Renal pelvis (tissue), 4 donors: ENCODE results near the gene PLPP6. TPM values are rescaled to one million over a fixed set of nuclear protein-coding genes. Genes with fewer than 3 reads are reported as not detected.

Experiments
- DNase-seq: peaks from one replicate; pipeline ENCODE4 v3.0.0-alpha.2; 2013
- polyA plus RNA-seq, 3 donors: library from polyadenylated mRNA; unstranded; fragments of 120-200 nt; gene quantifications; one replicate each; pipeline ENCODE4 v1.2.1, GENCODE V29; 2013; ENCODE audit not compliant: insufficient read length in 3 of 3

PLPP6 gene
- polyA plus RNA-seq, 3 donors, result 16.2 to 18.1 (median 17.3) TPM

DNA sequence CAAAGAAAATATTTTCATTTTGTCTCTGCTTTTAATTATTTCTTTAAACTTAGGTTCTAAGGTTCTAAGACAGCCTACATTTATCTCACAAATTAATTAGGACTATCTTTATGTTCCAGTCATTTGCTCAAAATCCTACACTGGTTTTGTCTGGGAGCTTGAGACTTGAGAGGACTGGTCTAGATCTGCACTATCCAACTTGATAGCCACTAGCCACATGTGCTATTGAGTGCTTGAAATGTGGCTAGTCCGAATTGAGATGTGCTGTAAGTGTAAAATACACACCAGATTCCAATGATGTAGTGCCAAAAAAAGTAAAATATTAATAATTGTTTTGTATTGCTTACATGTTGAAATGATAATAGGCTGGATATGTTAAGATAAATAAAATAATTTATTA is 24.5 kb downstream of the PLPP6 start:
- no peak for DNase-seq

DNA sequence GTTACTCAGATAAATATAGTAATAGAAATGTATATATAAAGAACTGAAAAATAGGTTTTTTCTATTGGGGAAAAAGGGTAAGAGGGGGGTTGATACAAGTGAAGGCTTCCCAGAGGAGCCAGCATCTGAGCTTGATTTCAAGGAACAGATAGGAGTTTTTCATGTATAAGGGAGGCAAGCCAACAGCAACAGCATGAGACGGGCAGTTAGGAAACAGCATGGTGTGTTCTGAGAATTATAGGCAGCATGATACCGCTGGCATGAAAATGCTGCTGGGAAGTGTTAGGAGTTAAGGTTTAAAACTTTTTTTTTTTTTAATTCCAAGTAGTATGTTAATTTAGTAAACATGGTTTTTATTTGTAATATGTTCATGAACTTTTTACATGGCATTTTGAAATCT is 26.9 kb downstream of the PLPP6 start:
- DNase-seq, result no peak

DNA sequence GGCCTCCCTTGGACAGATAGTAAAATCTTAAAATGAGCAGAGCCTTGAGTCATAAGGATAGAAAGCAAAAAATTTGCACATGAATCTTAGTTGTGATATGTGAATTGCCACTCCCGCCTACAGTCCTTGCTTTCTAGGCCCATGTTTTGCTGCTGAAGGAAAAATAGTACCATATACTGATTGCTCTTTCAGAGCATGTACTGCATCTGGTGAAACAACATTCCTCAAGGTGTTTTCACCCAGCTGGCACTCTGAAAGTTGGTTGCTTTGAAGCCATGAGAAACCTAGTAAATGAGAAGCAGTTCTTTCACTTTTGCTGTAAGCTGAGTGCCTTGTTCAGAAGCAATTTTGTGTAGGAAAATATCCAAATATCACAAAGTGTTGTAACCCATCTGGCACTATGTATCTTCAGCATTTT is 27.6 kb downstream of the PLPP6 start:
- DNase-seq, result no peak

DNA sequence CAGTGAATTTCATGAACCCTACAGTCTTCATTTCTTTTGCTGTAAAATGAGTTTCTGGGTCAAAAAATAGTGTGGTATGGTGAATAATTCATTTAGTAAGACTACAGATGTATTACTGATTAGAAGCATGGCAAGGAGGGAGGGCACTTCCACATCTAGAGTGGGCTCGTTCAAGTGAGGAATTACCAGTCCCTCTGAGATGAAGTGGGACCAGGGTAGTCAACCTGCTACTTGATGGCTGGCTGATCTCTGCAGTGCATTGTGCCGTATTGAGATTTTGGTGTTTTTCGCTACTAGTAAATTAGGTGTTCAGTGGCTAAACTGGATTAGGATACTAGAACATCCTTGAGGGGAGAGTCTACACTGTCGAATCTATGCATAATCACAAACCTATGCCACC is 28.1 kb downstream of the PLPP6 start:
- DNase-seq, result no peak

DNA sequence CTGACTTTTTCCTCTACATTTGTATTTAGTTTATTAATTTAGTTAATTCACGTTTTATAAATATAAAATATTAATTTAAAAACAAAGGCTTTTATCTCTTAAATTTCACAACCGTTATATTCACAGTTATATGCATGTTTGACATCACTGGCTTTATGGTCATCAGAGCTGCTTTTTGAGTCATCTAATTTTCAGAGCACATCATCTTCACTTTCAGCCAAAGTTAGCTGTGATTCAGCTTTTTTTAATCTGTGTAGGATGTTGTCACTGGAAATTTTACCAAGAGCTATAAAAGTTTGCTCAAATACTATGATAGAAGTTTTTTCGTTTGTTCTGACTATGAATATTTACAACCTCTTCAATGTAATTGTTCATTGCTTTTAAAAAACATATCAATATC is 29.7 kb downstream of the PLPP6 start:
- DNase-seq, result no peak

DNA sequence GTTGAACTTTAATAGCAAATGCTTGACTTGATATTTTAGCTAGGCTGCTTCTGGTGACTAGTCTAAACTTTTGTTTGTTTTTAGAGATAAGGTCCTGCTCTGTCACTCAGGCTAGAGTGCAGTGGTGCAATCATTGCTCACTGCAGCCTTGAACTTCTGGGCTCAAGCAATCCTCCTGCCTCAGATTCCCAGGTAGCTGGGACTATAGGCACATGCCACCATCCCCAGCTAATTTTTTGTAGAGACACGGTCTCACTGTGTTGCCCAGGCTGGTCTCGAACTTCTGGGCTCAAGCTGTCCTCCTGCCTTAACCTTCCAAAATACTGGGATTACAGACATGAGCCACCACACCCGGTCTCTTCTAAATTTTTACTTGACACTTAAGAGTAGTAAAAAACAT is 38.0 kb downstream of the PLPP6 start:
- no peak for DNase-seq

DNA sequence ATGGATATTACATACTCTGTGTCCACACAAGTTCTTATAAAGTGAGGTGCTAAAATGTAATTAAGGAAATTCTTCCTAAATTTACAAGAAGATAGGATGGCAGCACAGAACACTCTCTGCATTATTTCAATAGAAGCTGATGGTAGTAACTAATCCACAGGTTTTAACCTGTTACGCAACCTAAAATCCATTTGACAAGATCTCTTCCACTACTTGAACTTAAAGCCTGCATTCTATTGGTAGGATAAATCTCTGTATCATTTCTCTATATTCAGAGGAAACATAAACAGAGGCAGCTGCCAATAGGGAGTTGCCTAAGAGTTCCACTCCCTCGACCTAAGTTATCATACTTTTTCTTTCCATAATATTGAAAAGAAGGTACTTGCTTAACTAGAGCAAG is 38.8 kb downstream of the PLPP6 start:
- DNase-seq, result no peak

DNA sequence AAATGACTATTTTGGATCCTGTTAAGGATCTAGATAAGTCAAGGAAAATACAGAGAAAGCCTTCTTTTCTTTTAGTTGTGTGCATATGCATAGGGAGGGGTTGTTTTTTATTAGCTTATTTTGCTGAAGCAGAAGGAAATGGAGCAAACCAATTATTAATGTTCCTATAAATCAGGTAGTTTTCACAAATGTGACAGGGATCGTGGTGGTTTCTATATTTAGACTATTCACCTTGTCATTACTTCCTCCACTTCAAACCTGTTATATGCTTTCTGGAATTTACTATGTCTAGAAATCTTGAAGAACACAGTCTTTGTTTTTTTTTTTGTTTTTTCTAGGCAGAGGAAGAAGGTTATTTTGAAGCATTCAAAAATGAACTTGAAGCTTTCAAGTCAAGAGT is 39.4 kb downstream of the PLPP6 start:
- DNase-seq, result no peak

DNA sequence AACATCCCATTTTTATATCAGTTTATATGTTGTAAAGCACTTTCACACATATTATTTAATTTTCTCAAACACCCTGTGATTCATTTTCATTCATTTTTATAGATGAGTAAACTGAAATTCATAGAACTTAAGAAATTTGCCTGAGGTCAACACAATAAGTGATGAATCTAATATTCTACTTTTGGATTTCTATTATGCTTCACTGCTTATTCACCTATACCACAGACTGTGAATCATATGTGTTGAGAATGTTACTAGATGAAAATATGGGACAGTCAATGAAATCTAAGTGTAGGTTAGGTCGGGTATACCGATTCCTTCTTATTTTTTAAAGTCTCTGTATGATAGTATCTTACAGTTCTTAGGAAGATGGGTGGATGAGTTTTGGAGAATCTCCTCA is 42.0 kb downstream of the PLPP6 start:
- no peak for DNase-seq

DNA sequence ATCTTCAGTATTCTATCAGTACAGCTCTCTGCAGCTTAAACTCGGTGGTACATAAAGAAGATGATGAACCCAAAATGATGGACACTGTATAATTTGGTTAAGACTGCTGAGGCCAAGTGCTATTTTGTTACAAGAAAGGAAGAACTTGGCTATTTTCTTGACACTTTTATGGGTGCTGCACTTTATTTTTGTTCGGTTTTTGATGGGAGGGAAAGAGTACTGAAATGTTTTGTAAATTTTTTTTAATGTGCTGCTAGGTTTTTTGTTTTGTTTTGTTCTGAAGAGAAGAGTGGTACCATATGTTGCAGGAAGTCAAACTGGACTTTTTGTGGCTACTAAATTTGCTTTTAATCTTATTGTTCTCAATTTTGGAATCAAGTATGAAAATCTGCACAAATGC is 43.9 kb downstream of the PLPP6 start:
- DNase-seq, result no peak

DNA sequence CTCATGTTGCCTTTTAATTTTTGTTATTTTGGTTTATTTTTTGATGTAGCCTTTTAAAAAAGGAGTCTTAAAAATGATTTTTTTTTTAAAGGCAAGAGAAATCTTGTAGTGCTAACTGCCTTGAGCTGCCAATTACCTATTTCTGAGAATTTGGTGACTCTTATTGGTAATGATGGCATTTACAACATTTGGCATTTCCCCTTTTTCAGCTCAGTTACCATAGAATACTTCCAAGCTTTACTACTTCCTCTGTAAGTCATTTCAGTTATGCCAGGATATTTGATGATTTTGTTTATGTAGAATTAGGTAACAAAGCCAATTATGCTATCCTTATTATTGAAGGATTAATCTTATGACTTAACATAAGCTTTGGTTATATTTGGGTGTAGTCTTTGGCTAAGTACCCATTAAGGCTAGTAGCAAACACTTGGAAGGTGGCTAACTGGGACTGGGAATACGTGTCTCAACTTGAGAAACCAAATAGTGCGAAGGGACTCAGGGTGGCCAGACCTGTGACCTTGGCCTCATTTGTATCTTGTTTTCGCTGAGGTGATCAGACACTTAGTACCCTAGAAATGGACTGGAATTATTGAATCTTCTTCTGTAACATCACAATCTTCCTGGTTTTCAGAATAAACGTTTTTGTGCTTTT is 45.0 kb downstream of the PLPP6 start:
- no peak for DNase-seq

DNA sequence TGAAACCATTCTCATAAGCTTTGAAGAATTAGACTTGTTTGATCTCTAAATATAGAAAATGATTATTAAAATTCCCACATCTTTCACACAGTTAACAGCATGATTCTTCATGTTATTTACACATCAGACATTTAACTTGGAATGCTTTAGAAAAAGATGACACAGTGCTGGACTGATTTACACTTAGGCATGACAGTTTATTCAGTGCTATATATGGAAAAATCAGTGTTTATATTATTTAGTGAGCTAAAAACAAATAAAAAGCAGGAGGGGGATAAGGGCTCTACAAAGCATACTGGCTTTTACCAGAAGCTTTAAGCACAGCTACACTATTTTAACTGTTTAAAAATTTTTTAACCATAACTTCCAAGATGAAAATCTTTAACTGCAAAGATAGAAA is 47.3 kb downstream of the PLPP6 start:
- DNase-seq, result no peak

DNA sequence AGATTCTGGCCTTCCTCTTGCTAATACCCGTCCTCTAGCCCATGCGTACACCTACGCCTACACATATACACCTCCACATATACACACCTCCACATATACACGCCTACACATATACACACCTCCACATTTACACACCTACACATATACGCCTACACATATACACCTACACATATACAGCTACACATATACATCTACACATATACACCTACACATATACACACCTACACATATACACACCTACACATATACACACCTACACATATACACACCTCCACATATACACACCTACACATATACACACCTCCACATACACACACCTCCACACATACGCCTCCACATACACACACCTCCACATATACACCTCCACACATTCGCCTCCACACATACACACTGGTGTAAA is 51.8 kb downstream of the PLPP6 start:
- no peak for DNase-seq

DNA sequence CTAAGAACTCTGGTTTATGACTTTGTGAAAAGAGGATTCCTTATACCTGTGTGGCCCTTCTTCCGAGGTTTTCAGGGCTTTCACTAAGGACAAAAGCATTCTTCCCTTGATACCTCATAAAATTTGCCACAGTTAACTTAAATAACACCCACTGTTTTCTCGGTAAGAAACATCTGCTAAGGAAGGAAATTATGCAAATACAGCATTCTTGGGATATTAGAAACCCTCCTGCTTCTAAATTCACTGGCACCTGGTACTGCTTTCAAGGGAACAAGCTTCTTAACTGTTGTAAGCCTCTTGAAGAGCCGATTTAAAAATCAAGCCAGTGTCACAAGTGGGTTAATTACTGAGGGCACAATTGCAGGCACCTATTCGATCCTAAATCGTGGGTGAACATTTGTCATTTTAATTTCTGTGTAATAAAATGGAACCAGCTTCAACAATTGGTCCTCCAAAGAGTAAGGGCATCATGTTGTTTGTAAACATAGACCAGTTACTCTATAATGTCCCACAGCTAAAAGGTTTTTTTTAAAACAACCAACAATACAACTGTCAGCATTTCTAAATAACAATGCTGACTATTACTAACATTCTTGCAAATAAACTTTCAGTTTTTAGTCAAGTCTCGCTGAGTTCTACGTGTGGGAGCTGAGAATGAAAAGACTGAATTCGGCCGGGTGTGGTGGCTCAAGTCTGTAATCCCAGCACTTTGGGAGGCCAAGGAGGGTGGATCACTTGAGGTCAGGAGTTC is 52.3 kb downstream of the PLPP6 start:
- DNase-seq, result no peak

Other genes with a start within 250 kb of the PLPP6 start
- gene SLC1A1, start 171.8 kb upstream of the PLPP6 start, polyA plus RNA-seq, result 10 to 100 TPM; 17.9 to 25.4 (median 18.2) TPM
- gene SPATA6L, start 4.2 kb downstream of the PLPP6 start, polyA plus RNA-seq, result 1 to 10 TPM; 2.5 to 6.7 (median 4.6) TPM
- gene CDC37L1, start 17.3 kb downstream of the PLPP6 start, polyA plus RNA-seq, result 10 to 100 TPM; 18.8 to 19.3 (median 19.2) TPM
- gene AK3, start 78.9 kb downstream of the PLPP6 start, polyA plus RNA-seq, result 100 to 1,000 TPM in 2 of 3 donors, 10 to 100 TPM in 1; 81.9 to 114 (median 104) TPM
- gene RCL1, start 130.7 kb downstream of the PLPP6 start, polyA plus RNA-seq, result 10 to 100 TPM; 18.2 to 18.7 (median 18.3) TPM